OCI-LY3 (cell line): Measurements from ENCODE around the gene RAB39A.

Experiments
- H2AFZ ChIP-seq: fragments of 200-600, 300-600 bp; shearing (Covaris generic); 2 replicates; pipeline ENCODE4 v1.6.0; 2014; ENCODE audit warnings: antibody characterized with exemption, low read depth, low read length
- H3K27ac ChIP-seq: fragments of 200-600, 300-600 bp; sonication (generic); 2 replicates; pipeline ENCODE4 v1.5.1; 2014; ENCODE audit warnings: mild to moderate bottlenecking, low read length, moderate library complexity, mixed read lengths
- H3K27me3 ChIP-seq: fragments of 200-600, 300-600 bp; sonication (generic); 2 replicates; pipeline ENCODE4 v1.6.1; 2014; ENCODE audit warnings: low read depth, low read length, mixed read lengths
- H3K36me3 ChIP-seq: fragments of 200-600, 300-600 bp; sonication (generic); replicated peaks from 2 replicates; pipeline ENCODE3; 2014; ENCODE audit warnings: low read depth, low read length, mixed read lengths
- H3K4me1 ChIP-seq: fragments of 300-600, 200-600 bp; sonication (generic); 2 replicates; pipeline ENCODE4 v1.6.1; 2014; ENCODE audit warnings: low read length, mixed read lengths
- H3K4me2 ChIP-seq: fragments of 200-600, 300-600 bp; sonication (generic); 2 replicates; pipeline ENCODE4 v1.6.1; 2014; ENCODE audit warnings: low read length, mixed read lengths
- H3K4me3 ChIP-seq: fragments of 300-600, 200-600 bp; sonication (generic); 2 replicates; pipeline ENCODE4 v1.5.1; 2014; ENCODE audit warnings: antibody characterized with exemption, mild to moderate bottlenecking, low read length, moderate library complexity
- H3K79me2 ChIP-seq: fragments of 300-600, 200-600 bp; shearing (Covaris generic); 2 replicates; pipeline ENCODE4 v1.6.1; 2014; ENCODE audit warnings: mild to moderate bottlenecking, low read length, mixed read lengths
- H3K9ac ChIP-seq: fragments of 300-600, 200-600 bp; shearing (Covaris generic); 2 replicates; pipeline ENCODE4 v1.6.0; 2014; ENCODE audit warnings: mild to moderate bottlenecking, low read length, moderate library complexity
- H3K9me3 ChIP-seq: fragments of 200-600, 300-600 bp; shearing (Covaris generic); 2 replicates; pipeline ENCODE4 v1.6.1; 2014; ENCODE audit warnings: low read length, mixed read lengths; ENCODE audit not compliant: insufficient read depth
- H4K20me1 ChIP-seq: fragments of 200-600, 300-600 bp; sonication (generic); 2 replicates; pipeline ENCODE4 v1.6.1; 2016; ENCODE audit warnings: low read length, mixed read lengths; ENCODE audit not compliant: insufficient read depth
- EZH2phosphoT487 ChIP-seq: fragments of 200-600 bp; shearing (Covaris generic); IDR thresholded peaks from 2 replicates; pipeline ENCODE4 v1.6.1; 2018; ENCODE audit warnings: antibody characterized with exemption, mixed run types, low read depth
- TF ChIP-seq, protein P1 (sequence below): fragments of 200-600, 300-600 bp; sonication (generic); IDR thresholded peaks from 2 replicates; pipeline ENCODE4 v1.5.1; 2014; ENCODE audit warnings: antibody characterized with exemption, low read length, low read depth

Gene RAB39A

DNA sequence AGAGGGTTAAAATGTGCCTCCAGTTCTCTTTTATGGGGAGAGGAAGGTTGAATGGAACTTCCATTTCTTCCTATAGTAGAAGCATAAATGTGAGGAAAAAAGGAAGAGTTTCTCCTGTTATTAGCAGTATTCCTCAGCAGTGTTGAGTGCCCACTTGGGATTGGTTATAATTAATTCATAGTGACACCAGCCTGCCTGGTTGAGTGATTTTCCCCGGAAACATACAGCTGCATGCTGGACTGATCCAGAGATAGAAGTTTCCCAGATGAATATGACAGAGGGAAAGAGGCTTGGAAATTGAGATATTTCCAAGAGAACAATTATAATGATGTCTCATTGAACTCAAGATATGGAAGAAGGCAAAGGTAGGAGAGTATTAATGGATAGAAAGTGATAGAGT is 28.3 kb downstream of the RAB39A start:
- H3K79me2 ChIP-seq, result no peaks in the 10 kb centered on the region
- H3K4me2 ChIP-seq, result no peak overlapping the region
- no peaks in the 10 kb centered on the region for H3K36me3 ChIP-seq
- no peaks in the 10 kb centered on the region for H3K9me3 ChIP-seq
- no peak overlapping the region for H3K27ac ChIP-seq
- H4K20me1 ChIP-seq, result no peaks in the 10 kb centered on the region
- no peak overlapping the region for H2AFZ ChIP-seq
- H3K9ac ChIP-seq, result no peak overlapping the region
- no peaks in the 10 kb centered on the region for H3K27me3 ChIP-seq
- no peak for TF ChIP-seq EZH2phosphoT487
- TF ChIP-seq, protein P1, sequence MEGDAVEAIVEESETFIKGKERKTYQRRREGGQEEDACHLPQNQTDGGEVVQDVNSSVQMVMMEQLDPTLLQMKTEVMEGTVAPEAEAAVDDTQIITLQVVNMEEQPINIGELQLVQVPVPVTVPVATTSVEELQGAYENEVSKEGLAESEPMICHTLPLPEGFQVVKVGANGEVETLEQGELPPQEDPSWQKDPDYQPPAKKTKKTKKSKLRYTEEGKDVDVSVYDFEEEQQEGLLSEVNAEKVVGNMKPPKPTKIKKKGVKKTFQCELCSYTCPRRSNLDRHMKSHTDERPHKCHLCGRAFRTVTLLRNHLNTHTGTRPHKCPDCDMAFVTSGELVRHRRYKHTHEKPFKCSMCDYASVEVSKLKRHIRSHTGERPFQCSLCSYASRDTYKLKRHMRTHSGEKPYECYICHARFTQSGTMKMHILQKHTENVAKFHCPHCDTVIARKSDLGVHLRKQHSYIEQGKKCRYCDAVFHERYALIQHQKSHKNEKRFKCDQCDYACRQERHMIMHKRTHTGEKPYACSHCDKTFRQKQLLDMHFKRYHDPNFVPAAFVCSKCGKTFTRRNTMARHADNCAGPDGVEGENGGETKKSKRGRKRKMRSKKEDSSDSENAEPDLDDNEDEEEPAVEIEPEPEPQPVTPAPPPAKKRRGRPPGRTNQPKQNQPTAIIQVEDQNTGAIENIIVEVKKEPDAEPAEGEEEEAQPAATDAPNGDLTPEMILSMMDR, result no peak
- H3K4me3 ChIP-seq, result no peak overlapping the region
- H3K4me1 ChIP-seq, result peaks cover 3% of the 10 kb centered on the region; the same call in 1 of the 2 replicates

DNA sequence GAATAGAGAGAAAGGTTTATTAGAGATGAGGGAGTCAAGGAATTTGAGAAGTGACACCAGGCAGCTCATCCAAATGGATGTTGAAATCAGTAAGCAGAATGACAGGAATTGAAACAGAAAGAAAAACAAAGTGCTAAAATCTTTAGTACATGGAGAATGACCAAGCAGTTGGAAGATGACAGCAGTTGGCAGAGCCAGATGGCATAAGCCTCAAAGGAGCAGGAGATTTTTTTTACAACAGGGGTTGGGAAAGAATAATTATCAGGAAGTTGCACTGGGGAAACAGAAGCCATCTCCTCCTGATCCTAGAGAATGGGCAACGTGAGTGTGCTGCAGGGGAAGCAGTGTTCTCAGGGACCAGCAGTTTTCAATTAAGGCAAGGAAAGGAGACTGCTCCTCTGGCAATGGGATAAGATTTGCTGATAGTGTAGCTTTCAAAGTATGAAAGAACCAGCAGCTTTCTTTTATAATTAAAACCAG is 28.9 kb downstream of the RAB39A start:
- H3K27ac ChIP-seq, result no peak overlapping the region
- H3K4me2 ChIP-seq, result no peak overlapping the region
- H3K36me3 ChIP-seq, result no peaks in the 10 kb centered on the region
- no peak overlapping the region for H3K9ac ChIP-seq
- H3K79me2 ChIP-seq, result no peaks in the 10 kb centered on the region
- H3K27me3 ChIP-seq, result no peaks in the 10 kb centered on the region
- no peaks in the 10 kb centered on the region for H3K9me3 ChIP-seq
- no peak overlapping the region for H2AFZ ChIP-seq
- H4K20me1 ChIP-seq, result no peaks in the 10 kb centered on the region
- H3K4me1 ChIP-seq, result peaks cover 3% of the 10 kb centered on the region; the same call in 1 of the 2 replicates
- no peak overlapping the region for H3K4me3 ChIP-seq
- no peak for TF ChIP-seq EZH2phosphoT487
- TF ChIP-seq, protein P1, result no peak

DNA sequence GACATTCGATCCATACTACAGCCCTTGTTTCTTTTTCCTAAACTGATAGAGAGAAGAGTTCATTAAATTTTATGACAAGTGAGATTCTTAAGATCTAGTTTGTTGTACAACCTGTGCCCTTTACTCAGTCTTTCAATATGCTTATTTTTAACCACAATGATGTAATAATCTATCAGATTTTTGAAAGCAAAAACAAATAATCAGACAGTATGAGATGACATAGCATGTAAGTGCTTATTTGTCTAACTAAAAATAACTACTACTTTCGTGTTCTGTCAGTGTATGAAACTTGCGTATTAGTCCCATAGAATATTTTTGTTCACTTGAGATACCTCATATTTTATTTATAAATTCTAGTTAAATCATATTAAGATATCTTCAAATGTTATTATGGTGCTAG is 33.2 kb downstream of the RAB39A start:
- H4K20me1 ChIP-seq, result no peaks in the 10 kb centered on the region
- no peak overlapping the region for H3K9ac ChIP-seq
- H3K9me3 ChIP-seq, result no peaks in the 10 kb centered on the region
- H2AFZ ChIP-seq, result no peak overlapping the region
- H3K4me1 ChIP-seq, result peaks cover 3% of the 10 kb centered on the region; the same call in 1 of the 2 replicates
- H3K36me3 ChIP-seq, result no peaks in the 10 kb centered on the region
- no peaks in the 10 kb centered on the region for H3K27me3 ChIP-seq
- no peaks in the 10 kb centered on the region for H3K79me2 ChIP-seq
- H3K27ac ChIP-seq, result no peak overlapping the region
- TF ChIP-seq, protein P1, result no peak
- no peak for TF ChIP-seq EZH2phosphoT487
- H3K4me3 ChIP-seq, result no peak overlapping the region
- no peak overlapping the region for H3K4me2 ChIP-seq

DNA sequence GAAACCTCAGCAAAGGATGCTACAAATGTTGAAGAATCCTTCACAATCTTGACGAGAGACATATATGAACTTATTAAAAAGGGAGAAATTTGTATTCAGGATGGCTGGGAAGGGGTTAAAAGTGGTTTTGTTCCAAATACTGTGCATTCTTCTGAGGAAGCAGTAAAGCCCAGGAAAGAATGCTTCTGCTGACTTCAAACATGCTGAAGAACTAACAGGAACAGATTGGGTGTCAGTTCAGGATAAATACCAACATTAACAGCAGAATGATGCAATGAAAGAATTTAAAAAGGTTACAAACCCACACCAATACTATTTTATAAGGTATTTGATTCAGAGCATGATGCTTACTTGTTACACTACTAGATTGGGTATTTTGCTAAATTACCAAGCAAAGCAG is 33.9 kb downstream of the RAB39A start:
- Histone ChIP-seq H3K27me3 (no peaks in the 10 kb centered on the region), H4K20me1 (no peaks in the 10 kb centered on the region), H3K9ac (no peak overlapping the region), H3K4me2 (no peak overlapping the region), H3K9me3 (no peaks in the 10 kb centered on the region), H3K4me1 (peaks cover under 1% of the 10 kb centered on the region; the same call in 1 of the 2 replicates), H3K36me3 (no peaks in the 10 kb centered on the region), H3K79me2 (no peaks in the 10 kb centered on the region), H3K27ac (no peak overlapping the region), H3K4me3 (no peak overlapping the region), H2AFZ (no peak overlapping the region)
- TF ChIP-seq EZH2phosphoT487, result no peak
- TF ChIP-seq, protein P1, result no peak
